Suprapubic skin (tissue), 4 donors: ENCODE data around the gene PSMA6. TPM values are rescaled to one million over a fixed set of nuclear protein-coding genes. Genes with fewer than 3 reads are reported as not detected.
"Not testable (repeated sequence)": the region's sequence is repeated elsewhere in the genome, so short reads cannot be mapped to it uniquely, and the experiment has no call there.

Experiments
- DNase-seq, 2 donors: peaks; one replicate each; pipeline ENCODE4 v3.0.0-alpha.2; 2019; ENCODE audit warnings: low spot score in 2 of 2
- H3K27ac ChIP-seq: fragments of 200-600 bp; sonication (generic); one replicate; pipeline ENCODE4 v1.5.1; 2019
- H3K27me3 ChIP-seq: fragments of 200-600 bp; sonication (generic); one replicate; pipeline ENCODE4 v1.5.1; 2019
- H3K36me3 ChIP-seq: fragments of 200-600 bp; sonication (generic); one replicate; pipeline ENCODE4 v1.5.1; 2019
- H3K4me1 ChIP-seq: fragments of 200-600 bp; sonication (generic); one replicate; pipeline ENCODE4 v1.5.1; 2019
- H3K4me3 ChIP-seq: fragments of 200-600 bp; sonication (generic); one replicate; pipeline ENCODE4 v1.5.1; 2019; ENCODE audit warnings: mild to moderate bottlenecking
- H3K9me3 ChIP-seq: fragments of 200-600 bp; sonication (generic); one replicate; pipeline ENCODE4 v1.5.1; 2019
- EP300 ChIP-seq: sonication (generic); formaldehyde crosslinking; IDR thresholded peaks from one replicate; pipeline ENCODE4 v1.6.1; 2017; ENCODE audit warnings: antibody characterized with exemption
- POLR2A ChIP-seq, 2 donors: fragments of 450-650 bp; IDR thresholded peaks; one replicate each; pipeline ENCODE4 v1.6.1; 2017; ENCODE audit warnings: antibody characterized with exemption in 2 of 2, mild to moderate bottlenecking in 2 of 2, moderate library complexity in 2 of 2
- POLR2AphosphoS5 ChIP-seq, 3 donors: sonication (generic); formaldehyde crosslinking; IDR thresholded peaks; one replicate each; pipeline ENCODE4 v1.6.1; 2017; ENCODE audit warnings: antibody characterized with exemption in 3 of 3
- WGBS: methylation state at CpG from one replicate; pipeline ENCODE4 v1.1.5; 2018; 5-methylcytosine and 5-hydroxymethylcytosine counted together
- total RNA-seq, 4 donors: library from RNA; depleted of rRNA; stranded (reverse); fragments of >200 nt; gene quantifications; one replicate each; pipeline ENCODE4 v1.1.0, GENCODE V29; 2016
- TF ChIP-seq, protein P1 (sequence below), 2 donors: fragments of 200-600 bp in 1 of 2; fragments of 450-650 bp in 1 of 2; sonication (generic) in 1 of 2; IDR thresholded peaks; one replicate each; pipeline ENCODE4 v1.5.1; 2016 to 2019; ENCODE audit warnings: antibody characterized with exemption in 2 of 2, mild to moderate bottlenecking in 1 of 2, moderate library complexity in 1 of 2

Gene PSMA6
- total RNA-seq, 4 donors from 2014 or later = 80.4 to 133 (median 110) TPM

DNA sequence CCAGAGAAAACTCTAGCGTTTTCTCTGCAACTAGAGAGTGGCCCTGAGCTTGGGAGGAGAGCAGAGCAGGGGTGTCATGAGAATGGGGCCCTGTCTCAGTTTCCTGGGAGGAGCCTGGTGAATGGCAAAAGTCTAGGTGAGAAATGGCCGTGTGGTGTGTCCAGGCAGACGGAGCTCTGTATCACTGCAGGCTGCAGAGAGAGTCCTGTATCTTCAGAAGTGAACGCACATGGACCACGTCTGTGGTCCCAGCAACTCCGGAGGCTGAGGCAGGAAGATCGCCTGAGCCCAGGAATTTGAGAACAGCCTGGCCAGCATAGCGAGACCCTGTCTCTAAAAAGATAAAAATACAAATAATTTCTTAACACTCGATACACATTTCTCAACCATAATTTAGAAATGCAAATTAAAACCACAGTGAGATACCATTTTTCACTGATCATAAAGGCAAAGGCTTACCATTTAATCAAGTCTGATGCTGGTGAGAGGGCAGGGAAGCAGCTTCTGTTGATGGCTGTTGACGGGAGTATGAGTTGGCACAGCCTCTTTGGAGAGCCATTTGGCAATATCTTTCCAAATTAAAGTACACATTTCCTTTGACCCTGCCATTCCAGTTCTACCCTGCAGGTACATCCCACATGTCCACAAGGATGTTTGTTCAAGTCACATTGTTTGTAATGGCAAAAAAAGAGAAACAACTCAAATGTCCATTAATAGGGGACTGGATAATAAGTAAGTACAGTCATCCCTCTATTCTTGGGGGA is 61.4 kb downstream of the PSMA6 start:
- no peak for DNase-seq
- no peaks in the 10 kb centered on the region for H3K27me3 ChIP-seq
- no peak overlapping the region for H3K27ac ChIP-seq
- WGBS = 74% methylated on average over 10 of the region's 10 CpGs
- no peaks in the 10 kb centered on the region for H3K9me3 ChIP-seq
- H3K4me3 ChIP-seq = no peak overlapping the region
- H3K36me3 ChIP-seq = no peaks in the 10 kb centered on the region
- peaks cover 16% of the 10 kb centered on the region for H3K4me1 ChIP-seq
- TF ChIP-seq EP300 (no peak), POLR2AphosphoS5 (IDR thresholded peaks at IDR 0.05) (no peak), POLR2A (IDR thresholded peaks at IDR 0.05) (no peak)
- TF ChIP-seq, protein P1, sequence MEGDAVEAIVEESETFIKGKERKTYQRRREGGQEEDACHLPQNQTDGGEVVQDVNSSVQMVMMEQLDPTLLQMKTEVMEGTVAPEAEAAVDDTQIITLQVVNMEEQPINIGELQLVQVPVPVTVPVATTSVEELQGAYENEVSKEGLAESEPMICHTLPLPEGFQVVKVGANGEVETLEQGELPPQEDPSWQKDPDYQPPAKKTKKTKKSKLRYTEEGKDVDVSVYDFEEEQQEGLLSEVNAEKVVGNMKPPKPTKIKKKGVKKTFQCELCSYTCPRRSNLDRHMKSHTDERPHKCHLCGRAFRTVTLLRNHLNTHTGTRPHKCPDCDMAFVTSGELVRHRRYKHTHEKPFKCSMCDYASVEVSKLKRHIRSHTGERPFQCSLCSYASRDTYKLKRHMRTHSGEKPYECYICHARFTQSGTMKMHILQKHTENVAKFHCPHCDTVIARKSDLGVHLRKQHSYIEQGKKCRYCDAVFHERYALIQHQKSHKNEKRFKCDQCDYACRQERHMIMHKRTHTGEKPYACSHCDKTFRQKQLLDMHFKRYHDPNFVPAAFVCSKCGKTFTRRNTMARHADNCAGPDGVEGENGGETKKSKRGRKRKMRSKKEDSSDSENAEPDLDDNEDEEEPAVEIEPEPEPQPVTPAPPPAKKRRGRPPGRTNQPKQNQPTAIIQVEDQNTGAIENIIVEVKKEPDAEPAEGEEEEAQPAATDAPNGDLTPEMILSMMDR (IDR thresholded peaks at IDR 0.05) = no peak

DNA sequence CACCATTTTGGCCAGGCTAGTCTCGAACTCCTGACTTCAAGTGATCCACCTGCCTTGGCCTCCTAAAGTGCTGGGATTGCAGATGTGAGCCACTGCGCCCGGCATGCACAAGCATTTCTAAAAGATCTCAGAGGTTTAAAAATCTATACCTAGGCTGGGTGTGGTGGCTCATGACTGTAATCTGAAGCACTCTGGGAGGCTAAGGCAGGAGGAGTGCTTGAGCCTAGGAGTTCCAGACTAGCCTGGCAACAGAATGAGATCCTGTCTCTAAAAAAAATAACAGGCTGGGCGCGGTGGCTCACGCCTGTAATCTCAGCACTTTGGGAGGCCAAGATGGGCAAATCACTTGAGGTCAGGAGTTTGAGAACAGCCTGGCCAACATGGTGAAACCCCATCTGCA is 63.1 kb downstream of the PSMA6 start:
- H3K27ac ChIP-seq = not testable (repeated sequence)

DNA sequence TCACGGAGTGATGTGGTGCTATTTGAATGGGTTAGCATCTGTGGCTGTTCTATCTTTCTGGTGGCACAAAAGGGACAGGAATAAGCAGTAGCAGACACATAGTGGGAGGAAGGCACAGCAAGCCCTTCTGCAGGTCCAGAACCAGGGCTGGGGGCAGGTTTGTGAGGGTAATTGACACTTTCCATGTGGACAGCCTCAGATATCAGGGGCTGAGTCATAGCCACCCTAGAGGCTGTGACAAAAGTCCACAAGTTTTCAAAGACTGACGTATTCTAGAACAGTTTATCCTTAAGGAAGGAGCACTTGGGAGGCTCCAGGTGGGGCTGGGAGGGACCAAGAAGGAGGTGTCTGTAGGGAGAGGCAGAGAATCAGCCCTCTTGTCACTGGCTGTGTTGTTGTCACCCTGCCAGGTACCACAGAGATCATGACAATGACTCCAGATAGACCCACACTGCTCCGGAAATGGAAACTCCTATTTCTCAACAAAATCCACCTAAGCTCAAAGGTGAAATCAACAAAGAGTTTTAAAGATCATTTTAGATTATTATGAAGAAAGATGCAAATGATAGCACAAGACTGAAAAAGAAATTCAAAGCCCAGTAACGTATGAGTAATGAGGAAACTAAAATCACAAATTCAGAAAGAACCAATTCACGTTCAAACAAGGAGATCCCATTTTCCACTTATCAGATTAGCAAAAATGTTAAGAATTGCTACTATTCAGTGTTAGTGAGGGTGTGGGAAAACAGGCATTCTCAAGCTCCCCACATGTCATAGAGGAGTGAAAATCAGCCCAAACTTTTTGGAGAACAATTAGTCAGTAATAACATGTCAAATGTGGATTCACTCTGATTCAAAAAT is 64.0 kb downstream of the PSMA6 start:
- H3K4me3 ChIP-seq = no peak overlapping the region
- WGBS = 36% methylated on average over 5 of the region's 5 CpGs
- TF ChIP-seq, protein P1 (IDR thresholded peaks at IDR 0.05) = no peak
- TF ChIP-seq POLR2A (IDR thresholded peaks at IDR 0.05) = no peak
- TF ChIP-seq POLR2AphosphoS5 (IDR thresholded peaks at IDR 0.05) = no peak
- TF ChIP-seq EP300 = no peak
- no peak for DNase-seq
- H3K4me1 ChIP-seq = peaks cover 16% of the 10 kb centered on the region
- H3K27me3 ChIP-seq = no peaks in the 10 kb centered on the region
- no peaks in the 10 kb centered on the region for H3K9me3 ChIP-seq
- no peaks in the 10 kb centered on the region for H3K36me3 ChIP-seq
- H3K27ac ChIP-seq = no peak overlapping the region

More for the DNA sequence above, 63.1 kb downstream of the PSMA6 start:
- 95% methylated on average over 5 of the region's 6 CpGs for WGBS
- not testable (repeated sequence) for H3K27me3 ChIP-seq, H3K36me3 ChIP-seq, H3K4me3 ChIP-seq, DNase-seq, H3K9me3 ChIP-seq
- H3K4me1 ChIP-seq = peaks cover 16% of the 10 kb centered on the region

DNA sequence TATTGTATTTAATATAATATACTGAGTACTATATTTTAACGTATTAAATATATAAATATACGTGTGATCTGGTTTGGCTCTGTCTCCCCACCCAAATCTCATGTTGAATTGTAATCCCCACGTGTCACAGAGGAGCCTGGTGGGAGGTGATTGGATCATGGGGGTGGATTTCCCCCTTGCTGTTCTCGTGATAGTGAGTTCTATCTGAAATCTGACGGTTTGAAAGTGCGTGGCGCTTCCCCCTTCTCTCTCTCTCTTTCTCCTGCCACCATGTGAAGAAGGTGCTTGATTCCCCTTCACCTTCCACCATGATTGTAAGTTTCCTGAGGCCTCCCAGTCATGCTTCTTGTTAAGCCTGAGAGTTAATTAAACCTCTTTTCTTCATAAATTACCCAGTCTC is 67.5 kb downstream of the PSMA6 start:
- H3K27me3 ChIP-seq, H3K27ac ChIP-seq, DNase-seq, H3K36me3 ChIP-seq, H3K9me3 ChIP-seq, H3K4me1 ChIP-seq, H3K4me3 ChIP-seq: not testable (repeated sequence)
- WGBS = 80% methylated on average over 7 of the region's 7 CpGs

DNA sequence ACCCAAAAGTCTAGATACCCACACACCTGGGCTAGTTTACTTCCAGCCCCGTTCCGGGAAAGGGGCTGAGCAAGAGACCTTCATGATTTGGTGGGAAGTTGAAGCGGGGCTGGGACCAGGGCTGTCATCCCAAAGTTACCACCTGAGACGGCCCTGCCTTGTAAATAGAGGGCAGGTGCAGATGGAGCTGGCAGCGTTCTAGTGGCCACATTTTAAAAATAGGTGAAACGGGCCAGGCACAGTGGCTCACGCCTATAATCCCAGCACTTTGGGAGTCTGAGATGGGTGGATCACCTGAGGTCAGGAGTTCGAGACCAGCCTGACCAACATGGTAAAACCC is 68.9 kb downstream of the PSMA6 start:
- no peak overlapping the region for H3K4me3 ChIP-seq
- TF ChIP-seq POLR2A (IDR thresholded peaks at IDR 0.05) = no peak
- no peak for TF ChIP-seq EP300
- TF ChIP-seq, protein P1 (IDR thresholded peaks at IDR 0.05) = no peak
- no peak for TF ChIP-seq POLR2AphosphoS5 (IDR thresholded peaks at IDR 0.05)
- H3K27me3 ChIP-seq = no peaks in the 10 kb centered on the region
- H3K36me3 ChIP-seq = no peaks in the 10 kb centered on the region
- WGBS = 85% methylated on average over 8 of the region's 8 CpGs
- peaks cover 16% of the 10 kb centered on the region for H3K4me1 ChIP-seq
- H3K27ac ChIP-seq = no peak overlapping the region
- no peaks in the 10 kb centered on the region for H3K9me3 ChIP-seq
- no peak for DNase-seq

DNA sequence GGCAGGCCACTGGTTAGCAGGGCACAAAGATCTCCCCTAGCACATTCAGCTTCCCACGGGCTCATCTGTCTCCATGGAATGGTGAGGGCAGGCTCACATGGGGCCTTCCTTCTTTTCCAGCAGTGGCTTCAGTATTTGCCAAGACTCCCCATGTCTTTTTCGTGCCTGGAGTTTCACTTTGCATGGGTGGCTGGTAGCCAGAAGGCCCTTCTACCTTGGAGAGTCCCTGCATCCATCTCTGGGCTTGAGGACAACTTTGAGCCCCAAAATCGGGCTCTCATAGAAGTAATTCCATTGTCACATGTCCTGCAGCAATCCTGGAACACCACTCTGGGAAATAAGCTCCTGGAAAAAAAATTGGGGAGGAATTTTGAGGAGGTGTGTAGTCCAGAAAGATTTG is 70.3 kb downstream of the PSMA6 start:
- TF ChIP-seq EP300 = no peak
- no peak for TF ChIP-seq POLR2AphosphoS5 (IDR thresholded peaks at IDR 0.05)
- TF ChIP-seq, protein P1 (IDR thresholded peaks at IDR 0.05) = no peak
- TF ChIP-seq POLR2A (IDR thresholded peaks at IDR 0.05) = no peak
- DNase-seq = no peak
- H3K27ac ChIP-seq = no peak overlapping the region
- 59% methylated on average over 3 of the region's 3 CpGs for WGBS
- peaks cover 29% of the 10 kb centered on the region for H3K4me1 ChIP-seq
- no peaks in the 10 kb centered on the region for H3K9me3 ChIP-seq
- no peak overlapping the region for H3K4me3 ChIP-seq
- no peaks in the 10 kb centered on the region for H3K36me3 ChIP-seq
- no peaks in the 10 kb centered on the region for H3K27me3 ChIP-seq
